GM11168 (cell line): ENCODE results near the gene TUT1.
"Not testable (repeated sequence)": the region's sequence is repeated elsewhere in the genome, so short reads cannot be mapped to it uniquely, and the experiment has no call there.

Experiments
- in situ Hi-C: fragments of 300-500 bp; cut with MboI; formaldehyde crosslinking; loops from one replicate; pipeline ENCODE4 v1.12.0; 2022; ENCODE audit warnings: low sequenced_read_pairs; ENCODE audit not compliant: unreplicated experiment

The TUT1 gene

DNA sequence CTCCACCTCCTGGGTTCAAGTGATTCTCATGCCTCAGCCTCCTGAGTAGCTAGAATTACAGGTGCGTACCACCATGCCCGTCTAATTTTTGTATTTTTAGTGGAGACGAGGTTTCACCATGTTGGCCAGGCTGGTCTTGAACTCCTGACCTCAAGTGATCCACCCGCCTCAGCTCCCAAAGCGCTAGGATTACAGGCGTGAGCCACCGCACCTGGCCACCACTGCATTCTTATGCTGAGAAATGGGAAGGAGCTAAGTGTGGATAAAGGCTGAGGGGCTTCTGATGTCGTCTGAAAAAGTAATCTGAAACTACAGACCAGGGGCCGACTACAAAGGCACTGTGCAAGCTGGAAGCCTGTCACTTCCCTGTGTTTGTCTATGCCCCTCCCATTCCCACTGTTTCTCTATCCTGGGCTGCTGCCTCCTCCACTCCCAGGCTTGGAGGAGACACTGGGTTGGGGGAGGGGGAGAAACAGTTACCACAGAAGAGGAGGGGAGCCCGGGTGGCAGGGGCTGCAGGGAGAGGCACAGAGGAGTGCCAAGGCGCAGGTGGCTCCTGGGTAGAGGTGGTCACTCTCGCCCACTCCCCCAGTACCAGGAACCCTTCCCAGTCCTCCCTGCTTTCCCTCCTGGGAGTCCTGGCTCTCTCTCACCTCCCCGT is 13.3 kb upstream of the TUT1 start:
- in situ Hi-C loops = no loop called here

DNA sequence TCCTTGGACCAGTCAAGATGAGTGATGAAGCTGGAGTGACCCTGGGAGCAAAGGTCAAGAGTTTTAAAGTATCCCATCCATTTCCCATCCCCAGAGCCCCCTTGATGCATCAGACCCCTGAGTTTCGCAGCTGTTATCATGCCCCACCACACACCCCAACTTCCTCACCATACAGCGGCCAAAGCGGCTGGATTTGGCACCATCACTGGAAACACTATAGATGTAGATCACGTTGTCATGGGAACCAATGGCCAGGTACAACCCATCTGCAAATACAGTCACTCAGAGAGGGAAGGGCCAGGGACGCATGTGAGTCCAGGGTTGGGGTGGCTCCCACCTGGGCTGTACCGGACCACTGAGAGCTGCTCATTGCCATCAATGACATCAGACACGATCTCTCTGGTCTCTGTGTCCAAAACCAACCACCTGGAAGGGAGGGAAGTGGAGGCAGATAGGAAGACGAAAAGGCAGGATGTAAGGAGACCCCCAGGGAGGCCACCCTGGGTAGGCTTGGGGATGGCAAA is 12.5 kb upstream of the TUT1 start:
- in situ Hi-C loops = no loop called here

DNA sequence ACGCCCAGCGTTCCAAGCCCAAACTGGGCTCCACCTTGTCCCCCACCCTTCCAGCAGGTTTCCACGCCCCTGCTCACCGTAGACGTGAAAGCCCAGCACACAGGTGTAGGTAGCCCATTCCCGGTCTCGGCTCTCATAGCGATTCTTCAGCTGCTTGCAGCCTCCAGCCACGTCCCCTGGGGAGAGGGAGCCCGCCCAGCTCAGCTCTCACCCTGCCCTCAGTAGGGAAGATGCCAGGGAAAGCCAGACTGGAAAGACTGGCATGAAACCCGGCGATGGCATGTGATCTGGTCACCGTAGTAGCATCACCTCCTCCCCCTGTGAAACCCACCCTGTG is 11.7 kb upstream of the TUT1 start:
- in situ Hi-C loops = no loop called here

DNA sequence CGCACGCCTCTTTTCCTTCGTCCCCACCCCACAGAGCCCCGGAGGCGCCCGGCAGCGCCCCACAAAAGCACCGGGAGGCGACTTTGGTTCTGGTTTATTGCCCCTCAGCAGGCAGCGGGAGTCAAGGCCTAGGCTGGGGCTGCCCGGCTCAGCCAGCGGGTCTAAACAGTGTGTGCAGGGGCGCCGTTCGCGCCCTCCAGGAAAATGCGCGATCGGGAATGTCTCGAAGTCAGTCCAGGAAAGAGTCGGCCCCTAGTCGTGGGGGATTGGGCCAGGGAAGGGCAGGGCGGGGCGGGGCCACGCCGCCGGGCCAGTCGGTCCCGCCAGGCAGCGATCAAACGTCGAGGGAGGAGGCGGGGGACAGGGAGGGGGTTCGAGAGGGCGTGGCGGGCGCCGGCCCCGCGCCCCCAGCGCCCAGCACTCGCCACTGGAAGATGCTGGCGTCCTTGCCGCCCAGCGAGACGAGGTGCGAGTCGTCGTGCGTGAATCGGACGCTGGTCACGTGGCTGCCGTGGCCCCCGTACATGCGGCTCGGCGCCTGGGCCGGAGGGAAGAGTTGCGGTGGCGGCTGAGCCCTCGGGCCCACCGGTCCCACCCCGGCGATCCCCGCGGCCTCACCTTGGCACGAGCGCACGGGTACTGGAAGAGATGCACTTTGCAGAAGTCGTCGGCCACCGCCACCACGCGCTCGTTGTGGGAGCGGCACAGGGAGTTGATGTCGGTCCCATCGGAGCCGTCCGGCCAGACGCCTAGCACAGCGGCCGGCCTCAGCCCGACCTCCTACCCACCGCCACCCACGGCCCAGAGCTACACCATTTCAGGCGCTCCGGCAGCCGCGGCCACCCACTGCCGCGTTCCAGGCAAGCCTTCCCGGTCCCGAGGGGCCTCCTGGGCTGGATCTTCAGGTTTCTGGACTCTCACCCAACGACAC is 11.1 kb upstream of the TUT1 start:
- in situ Hi-C loops = no loop called here

DNA sequence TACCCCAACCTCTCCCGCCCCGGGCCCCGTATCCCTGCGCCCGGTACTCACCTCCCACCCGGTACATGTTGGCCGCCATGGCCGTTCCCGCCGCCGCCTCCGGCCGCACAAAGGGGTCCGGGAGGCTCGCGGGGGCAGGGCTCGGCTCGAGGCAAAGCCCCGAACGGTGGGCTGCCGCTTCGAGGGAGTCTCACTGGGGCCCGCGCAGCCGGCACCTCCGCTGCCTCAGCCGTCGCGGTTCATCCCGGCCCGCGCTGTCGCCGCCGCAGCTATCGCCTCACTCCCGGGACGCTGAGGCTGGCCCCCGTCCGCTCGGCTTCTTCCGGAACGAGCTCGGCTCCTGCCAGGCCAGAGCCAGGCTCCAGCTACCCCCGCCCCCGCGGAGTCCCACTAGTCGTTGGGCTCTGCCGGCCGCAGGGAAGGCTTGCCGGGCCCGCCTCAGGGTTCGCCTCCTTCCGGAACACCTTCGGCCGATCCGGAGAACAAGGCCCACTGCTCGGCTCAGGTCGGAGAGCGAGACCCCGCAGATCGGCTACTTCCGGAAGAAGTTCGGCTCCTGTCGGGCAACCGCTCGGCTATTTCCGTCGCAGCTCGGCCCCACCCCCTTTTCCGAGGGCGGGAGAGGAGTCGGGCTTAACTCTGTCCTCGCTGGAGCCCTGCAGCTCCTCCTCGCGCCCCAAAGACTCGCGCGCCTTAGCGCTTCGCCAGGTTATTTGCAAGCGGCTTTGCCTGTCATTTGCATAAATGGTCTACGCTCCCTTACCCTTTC is 10.2 kb upstream of the TUT1 start, which contains the start of gene MTA2:
Gene MTA2 (minus strand): TSS at position 494 of the 769 bp plus-strand sequence. CDS start 415 bp downstream, at position 79.
- in situ Hi-C loops = no loop called here

DNA sequence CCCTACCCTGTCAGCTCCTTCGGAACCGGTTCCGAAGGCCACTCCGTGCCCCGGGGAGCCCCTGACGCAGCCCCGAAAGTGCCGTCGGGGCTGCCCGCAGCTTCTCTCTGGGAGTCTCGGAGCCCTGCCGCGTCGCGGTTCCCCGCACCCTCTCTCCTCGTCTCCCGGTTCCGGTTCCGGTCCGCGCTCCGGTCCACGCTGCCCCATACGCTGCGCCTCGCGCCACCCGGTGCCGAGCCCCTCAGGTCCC is 9.7 kb upstream of the TUT1 start:
- in situ Hi-C loops = no loop called here

DNA sequence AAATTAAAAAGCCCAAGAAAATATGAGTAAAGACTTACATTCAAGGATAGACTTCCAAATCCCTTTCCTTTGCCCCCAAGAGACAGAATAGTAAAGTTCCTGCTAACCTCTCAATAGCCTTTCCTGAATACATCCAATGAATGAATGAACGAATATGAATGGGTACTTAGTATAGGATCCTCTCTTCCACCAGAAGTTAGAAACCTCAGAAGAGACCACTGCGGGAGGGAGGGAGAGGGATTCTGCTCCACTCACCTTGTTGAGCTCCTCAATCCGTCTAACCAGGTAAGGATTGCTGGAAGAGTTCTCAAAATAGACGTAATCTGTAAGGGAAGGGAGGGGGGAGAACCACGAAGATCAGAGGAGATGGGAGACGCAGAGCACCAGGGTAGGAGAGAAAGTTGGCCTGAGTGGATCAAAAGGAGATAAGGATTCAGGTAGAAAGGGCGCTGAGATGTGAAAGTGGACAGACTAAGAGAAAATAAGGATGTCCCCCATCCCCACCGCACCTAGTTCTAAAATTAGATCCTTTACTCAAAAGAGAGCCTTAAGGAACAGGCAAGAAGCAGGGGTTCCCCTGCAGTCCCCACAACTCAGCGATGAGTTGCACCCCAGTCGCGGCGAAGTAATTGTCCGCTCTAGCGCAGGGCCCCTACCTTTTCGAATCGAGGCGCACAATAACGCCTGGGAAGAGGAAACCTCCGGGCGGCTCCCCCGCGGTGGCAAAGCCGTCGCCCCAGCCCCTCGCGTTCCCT is 9.2 kb upstream of the TUT1 start:
- in situ Hi-C loops = no loop called here

DNA sequence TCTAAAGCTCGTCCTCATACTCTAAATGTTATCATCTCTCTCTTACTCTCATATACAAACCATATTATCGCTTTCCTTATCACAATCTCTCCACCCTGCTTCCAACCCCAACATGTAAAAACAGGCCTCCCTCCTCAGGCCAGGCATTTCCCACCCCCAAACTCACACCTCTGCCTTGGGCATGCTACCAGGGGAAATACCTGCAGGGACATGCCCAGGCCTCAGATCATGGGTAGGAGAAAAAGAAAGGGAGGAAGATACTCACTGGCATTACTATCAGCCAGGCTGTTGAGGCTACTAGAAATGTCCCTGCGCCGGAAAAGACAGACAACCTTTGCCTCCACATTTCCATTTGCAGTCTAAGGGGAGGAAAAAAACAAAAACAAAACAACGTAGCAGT is 8.6 kb upstream of the TUT1 start:
- in situ Hi-C loops = no loop called here

DNA sequence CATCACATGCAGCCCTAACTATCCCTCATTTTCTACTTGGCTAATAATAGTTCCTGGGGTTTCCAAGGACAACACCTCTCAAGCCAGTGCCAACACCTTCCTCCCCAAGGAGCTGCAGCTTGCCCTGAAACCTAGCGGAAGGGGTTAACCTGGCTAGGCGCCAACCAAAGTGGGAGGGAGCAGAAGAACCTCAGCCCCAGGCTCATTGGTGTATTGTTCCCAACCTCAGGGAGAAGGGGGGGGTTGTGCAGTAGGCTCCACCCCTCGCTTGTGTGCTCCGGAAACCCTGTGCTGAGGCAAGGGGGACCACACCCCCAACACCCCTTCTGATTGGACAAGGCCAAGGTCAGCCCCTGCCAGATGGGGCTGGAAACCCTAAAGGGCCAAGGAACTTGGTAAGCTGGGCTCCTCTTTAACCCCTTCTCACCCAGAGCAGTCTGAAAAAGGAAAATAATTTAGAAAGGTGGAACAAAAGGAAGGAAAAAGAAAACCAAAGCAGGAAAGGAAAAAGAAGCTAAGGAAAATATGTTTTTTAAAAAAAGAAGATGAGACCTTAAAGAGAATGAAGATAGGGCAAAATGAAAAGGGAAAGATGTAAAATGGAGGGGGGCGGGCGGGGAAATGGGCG is 7.9 kb upstream of the TUT1 start:
- in situ Hi-C loops = no loop called here

DNA sequence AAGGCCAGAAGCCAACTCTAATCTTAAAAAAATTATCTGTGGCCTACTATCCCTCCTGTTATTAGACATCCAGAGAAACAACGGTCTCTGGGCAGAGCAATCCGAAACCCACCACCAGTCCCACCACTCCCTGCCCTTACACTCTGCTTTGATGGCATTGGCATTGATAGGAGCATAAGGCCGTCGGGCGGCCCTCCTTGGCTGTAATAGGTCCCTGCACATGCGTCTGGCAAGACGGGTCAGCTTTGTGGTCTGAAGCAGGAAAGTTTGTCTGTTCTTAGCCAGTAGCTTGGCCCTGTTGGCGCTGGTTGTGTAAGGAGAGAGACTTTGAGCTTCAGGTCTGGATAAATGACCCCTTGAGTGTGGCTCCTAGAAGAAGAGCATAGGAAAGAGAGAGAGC is 3.8 kb upstream of the TUT1 start:
- in situ Hi-C loops = no loop called here

DNA sequence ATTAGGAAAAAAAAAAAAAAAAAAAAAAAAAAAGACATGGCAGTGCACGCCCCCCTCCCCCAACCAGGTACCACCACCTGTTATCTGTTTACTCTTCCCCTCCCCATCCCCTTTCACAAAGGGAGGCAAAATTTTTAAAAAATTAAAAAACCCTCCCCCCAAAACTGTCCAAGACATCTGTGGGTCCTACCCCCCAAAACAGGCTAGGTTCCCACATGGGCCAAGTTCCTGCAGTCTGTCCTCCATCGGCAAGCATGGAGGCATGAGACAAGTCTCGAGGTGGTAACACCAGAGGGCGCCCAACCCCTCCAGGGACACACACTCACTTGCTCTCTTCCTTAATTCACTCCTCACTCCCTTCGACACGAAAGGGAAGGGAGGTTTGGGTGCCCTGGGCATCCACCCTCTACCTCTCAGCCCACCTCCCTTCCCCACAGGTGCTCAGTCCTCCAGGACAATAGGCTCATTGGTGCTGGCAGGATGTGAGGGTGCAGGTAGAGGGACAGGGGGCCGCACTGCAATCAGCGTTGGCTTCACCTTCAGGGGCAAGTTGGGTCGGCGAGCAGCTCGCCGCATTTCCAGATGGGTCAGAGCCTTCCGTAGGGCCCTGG is 2.2 kb upstream of the TUT1 start:
- in situ Hi-C loops = no loop called here

DNA sequence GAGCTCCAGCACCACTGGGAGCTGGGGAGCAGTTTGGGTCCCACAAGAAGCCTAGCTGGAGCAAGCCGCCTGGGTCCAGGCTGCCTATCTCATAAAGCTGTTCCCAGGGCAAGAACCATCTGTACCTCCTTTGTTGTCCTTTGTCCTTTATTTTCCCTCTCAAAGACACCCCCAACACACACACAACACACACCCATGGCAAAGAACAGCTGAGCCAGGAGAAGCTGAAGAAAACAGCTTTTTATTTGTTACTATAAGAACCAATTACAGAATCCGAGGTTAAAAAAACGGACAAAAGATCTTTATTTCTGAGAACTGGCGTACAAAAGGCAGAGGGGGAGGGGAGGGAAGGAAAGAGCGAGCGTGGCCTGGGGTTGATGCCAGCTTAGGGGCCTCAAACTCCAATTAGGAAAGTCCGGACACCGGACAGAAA is 1.7 kb upstream of the TUT1 start:
- in situ Hi-C loops = no loop called here

DNA sequence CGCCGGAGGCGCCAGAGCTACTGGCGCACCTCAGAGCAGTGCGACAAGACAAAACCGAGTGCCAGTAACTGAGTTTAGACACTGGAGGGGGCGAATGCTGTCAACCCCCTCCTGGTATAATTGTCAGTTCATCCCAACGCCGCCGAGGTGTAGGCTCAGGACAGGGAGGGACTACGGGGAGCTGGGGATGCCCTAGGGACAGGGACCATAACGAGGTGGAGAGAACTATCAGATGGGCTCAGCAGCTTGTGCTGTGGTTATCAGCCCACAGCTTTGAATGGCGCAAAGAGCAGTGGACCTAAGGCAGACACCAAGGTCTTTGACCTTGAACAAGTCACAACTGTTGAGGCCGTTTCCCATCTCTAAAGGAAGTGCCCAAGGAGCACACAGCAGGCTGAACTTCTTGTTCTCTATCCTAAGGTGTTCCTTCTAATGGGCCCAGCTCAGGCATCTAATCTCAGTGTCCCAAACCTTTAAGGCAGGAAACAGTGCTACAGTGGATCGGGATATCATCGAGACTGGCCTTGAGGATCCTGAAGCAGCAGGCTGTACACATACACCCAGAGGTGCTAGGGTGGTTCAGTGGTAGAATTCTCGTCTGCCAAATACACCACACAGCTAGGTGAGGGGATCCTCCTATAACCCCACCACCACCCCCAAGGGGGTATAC is 958 bp upstream of the TUT1 start:
- in situ Hi-C loops = no loop called here

DNA sequence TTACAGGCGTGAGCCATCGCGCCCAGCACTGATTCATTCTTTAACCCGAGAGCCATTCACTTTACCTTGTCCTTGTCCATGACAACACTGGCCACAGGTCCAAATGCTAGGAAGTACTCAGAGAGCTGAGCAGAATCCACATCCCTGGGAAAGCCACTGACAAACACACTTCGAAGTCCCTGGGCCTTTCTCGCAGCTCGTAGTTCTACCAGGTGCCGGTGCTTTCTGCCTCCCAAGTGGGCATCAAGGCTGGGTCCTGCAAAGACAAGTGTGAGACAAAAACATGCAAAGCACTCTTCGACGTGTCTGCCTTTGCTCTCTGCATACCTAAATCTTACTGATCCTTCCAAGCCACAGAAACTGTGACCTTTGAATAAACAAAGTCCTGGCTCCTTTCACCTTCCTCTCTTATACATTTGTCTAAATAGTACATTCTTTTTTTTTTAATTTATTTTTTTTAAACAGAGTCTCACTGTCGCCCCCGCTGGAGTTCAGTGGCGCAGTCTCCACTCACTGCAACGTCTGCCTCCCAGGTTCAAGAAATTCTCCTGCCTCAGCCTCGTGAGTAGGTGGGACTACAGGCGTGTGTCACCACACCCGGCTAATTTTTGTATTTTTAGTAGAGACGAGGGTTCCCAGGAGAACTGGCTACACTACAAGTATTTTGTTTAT is 2.2 kb downstream of the TUT1 start:
- in situ Hi-C loops = no loop called here

DNA sequence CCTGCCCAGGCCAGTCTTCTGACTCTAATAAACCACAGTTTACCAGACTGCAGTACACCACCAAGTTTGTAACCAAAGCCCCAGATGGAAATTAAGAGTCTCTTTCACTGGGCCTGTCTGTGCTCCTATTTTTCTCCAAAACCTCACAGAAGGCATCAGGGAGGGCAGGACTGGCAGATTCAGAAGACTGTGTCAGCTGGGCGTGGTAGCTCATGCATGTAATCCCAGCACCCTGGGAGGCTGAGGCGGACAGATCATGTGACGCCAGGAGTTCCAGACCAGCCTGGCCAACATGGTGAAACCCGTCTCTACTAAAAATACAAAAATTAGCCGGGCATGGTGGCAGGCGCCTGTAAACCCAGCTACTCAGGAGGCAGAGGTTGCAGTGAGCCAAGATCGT is 6.0 kb downstream of the TUT1 start:
- in situ Hi-C loops = not testable (repeated sequence)

DNA sequence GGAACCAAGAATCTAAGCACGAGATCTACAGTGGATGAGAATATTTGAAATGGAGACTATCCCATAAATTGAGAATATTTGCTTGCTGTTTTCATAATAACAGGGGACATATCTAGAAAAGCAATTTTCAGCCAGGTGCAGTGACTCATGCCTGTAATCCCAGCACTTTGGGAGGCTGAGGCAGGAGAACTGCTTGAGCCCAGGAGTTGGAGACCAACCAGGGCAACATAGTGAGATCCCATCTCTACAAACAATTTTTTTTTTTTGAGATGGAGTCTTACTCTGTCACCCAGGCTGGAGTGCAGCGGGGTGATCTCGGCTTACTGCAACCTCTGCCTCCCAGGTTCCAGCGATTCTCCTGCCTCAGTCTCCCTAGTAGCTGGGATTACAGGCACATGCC is 9.6 kb downstream of the TUT1 start:
- in situ Hi-C loops = not testable (repeated sequence)

DNA sequence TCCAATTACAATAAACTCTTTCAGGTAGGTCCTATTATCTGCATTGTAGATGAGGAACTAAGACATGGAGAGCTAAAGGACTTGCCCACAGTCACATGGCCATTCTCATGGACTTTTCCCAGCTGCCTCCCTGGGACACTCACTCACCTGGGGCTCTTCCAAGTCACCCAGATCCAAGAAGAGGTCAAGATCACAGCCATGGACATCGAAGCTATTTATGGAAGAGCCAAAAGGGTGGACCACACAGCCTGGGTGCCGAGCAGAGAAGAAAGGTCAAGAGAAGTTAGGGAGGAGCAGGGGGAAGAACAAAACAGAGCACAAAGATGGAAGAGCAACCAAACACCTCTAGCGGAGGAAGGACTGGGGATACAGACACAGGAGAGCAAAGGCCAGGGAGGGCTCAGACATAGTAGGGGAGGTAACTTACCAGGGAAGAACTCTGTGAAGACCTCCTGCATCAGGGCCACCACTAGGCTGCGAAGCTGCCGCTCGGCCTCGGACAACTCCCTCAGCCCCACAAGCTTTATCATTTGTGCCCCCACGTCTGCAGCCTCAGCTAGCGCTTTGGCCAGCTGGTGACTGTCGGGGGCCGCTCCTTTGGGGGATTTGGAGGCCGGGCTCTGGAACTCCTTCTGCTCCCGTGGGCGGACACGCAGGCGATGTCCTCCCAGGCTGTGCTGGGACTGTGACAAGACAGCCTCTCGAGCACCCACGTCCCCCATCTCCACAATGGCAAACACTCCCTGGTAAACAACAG is 10.2 kb downstream of the TUT1 start:
- in situ Hi-C loops = no loop called here

DNA sequence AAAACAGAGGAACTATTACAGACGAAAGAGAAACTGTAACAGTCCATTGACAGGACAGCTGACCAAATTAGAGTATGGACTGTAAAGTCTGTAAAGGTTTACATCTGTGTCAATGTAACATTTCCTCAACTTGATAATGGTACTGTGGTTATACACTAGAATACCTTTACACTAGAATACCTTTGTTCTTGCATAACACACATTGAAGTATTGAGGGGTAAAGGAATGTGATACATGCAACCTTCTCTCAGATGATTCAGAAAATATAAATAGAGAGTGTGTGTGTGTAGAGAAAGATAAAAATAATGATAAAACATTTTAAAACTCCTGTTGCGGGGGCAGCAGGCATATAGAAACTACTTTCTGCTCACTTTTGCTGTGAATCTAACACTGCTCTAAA is 12.1 kb downstream of the TUT1 start:
- in situ Hi-C loops = no loop called here
